MM.1S (cell line): ENCODE data around the gene PPP1R3G.
"Not testable (repeated sequence)": the region's sequence is repeated elsewhere in the genome, so short reads cannot be mapped to it uniquely, and the experiment has no call there.

Source experiments
- DNase-seq: peaks from one replicate; pipeline ENCODE4 v3.0.0-alpha.2; 2015
- H2AFZ ChIP-seq: fragments of 300-600 bp; sonication (generic); 2 replicates; pipeline ENCODE4 v1.6.0; 2016; ENCODE audit warnings: antibody characterized with exemption, low read length
- H3F3A ChIP-seq: fragments of 300-600 bp; sonication (generic); 2 replicates; pipeline ENCODE4 v1.6.1; 2016; ENCODE audit warnings: mild to moderate bottlenecking, antibody characterized with exemption, low read length, moderate library complexity, mixed read lengths; ENCODE audit not compliant: insufficient read depth
- H3K27ac ChIP-seq: fragments of 300-600 bp; sonication (generic); 2 replicates; pipeline ENCODE4 v1.5.1; 2016; ENCODE audit warnings: mild to moderate bottlenecking, low read length
- H3K27me3 ChIP-seq: fragments of 300-600 bp; sonication (generic); replicated peaks from 2 replicates; pipeline ENCODE4 v1.6.0; 2016; ENCODE audit warnings: low read length; ENCODE audit not compliant: insufficient read depth
- H3K36me3 ChIP-seq: fragments of 300-600 bp; sonication (generic); replicated peaks from 2 replicates; pipeline ENCODE4 v1.6.1; 2016; ENCODE audit warnings: mild to moderate bottlenecking, low read length, mixed read lengths; ENCODE audit not compliant: insufficient read depth
- H3K4me1 ChIP-seq: fragments of 300-600 bp; sonication (generic); 2 replicates; pipeline ENCODE4 v1.6.1; 2016; ENCODE audit warnings: low read length, mixed read lengths
- H3K4me2 ChIP-seq: fragments of 300-600 bp; sonication (generic); 2 replicates; pipeline ENCODE4 v1.6.0; 2016; ENCODE audit warnings: low read depth, low read length
- H3K4me3 ChIP-seq: fragments of 300-600 bp; sonication (generic); 2 replicates; pipeline ENCODE4 v1.5.1; 2016; ENCODE audit warnings: low read length, mixed read lengths
- H3K79me2 ChIP-seq: fragments of 300-600 bp; sonication (generic); 2 replicates; pipeline ENCODE4 v1.6.1; 2016; ENCODE audit warnings: mixed run types, low read length, mixed read lengths
- H3K9ac ChIP-seq: fragments of 300-600 bp; sonication (generic); 2 replicates; pipeline ENCODE4 v1.6.1; 2016; ENCODE audit warnings: low read length, mixed read lengths
- H3K9me2 ChIP-seq: fragments of 300-600 bp; sonication (generic); replicated peaks from 2 replicates; pipeline ENCODE4 v1.6.1; 2016; ENCODE audit warnings: mild to moderate bottlenecking, low read length, mixed read lengths; ENCODE audit not compliant: insufficient read depth
- H3K9me3 ChIP-seq: fragments of 300-600 bp; sonication (generic); replicated peaks from 2 replicates; pipeline ENCODE4 v1.6.1; 2016; ENCODE audit warnings: mild to moderate bottlenecking, low read length, mixed read lengths; ENCODE audit not compliant: insufficient read depth
- H4K20me1 ChIP-seq: fragments of 300-600 bp; sonication (generic); 2 replicates; pipeline ENCODE4 v1.6.1; 2016; ENCODE audit warnings: mild to moderate bottlenecking, low read length, moderate library complexity, mixed read lengths; ENCODE audit not compliant: insufficient read depth
- CTCF ChIP-seq: fragments of 300-600 bp; sonication (generic); IDR thresholded peaks from 2 replicates; pipeline ENCODE4 v1.5.1; 2016; ENCODE audit warnings: antibody characterized with exemption, low read length, mixed read lengths
- EZH2 ChIP-seq: fragments of 300-600 bp; sonication (generic); optimal IDR thresholded peaks from 2 replicates; pipeline ENCODE3; 2017; ENCODE audit warnings: low read depth, mild to moderate bottlenecking, antibody characterized with exemption, low read length, mixed read lengths
- EZH2phosphoT487 ChIP-seq: fragments of 300-600 bp; sonication (generic); IDR thresholded peaks from 2 replicates; pipeline ENCODE4 v1.6.1; 2018; ENCODE audit warnings: antibody characterized with exemption, low read length

Gene PPP1R3G

GRCh38 chr6:5116243-5116991 is 31.3 kb downstream of the PPP1R3G start:
- Histone ChIP-seq H3K36me3 (no peaks in the 10 kb centered on the region), H3K9me3 (no peaks in the 10 kb centered on the region), H3K4me3 (no peak overlapping the region), H3K27ac (no peak overlapping the region), H3K79me2 (no peaks in the 10 kb centered on the region), H3K9ac (no peak overlapping the region), H3F3A (no peaks in the 10 kb centered on the region), H3K4me1 (no peaks in the 10 kb centered on the region), H3K4me2 (no peak overlapping the region), H3K27me3 (no peaks in the 10 kb centered on the region), H4K20me1 (no peaks in the 10 kb centered on the region), H2AFZ (no peak overlapping the region), H3K9me2 (no peaks in the 10 kb centered on the region)
- TF ChIP-seq EZH2 (no peak), CTCF (no peak), EZH2phosphoT487 (no peak)
- no peak for DNase-seq

- no peak overlapping the region for H3K27ac ChIP-seq
- no peaks in the 10 kb centered on the region for H3K36me3 ChIP-seq
- TF ChIP-seq EZH2 (no peak), CTCF (no peak), EZH2phosphoT487 (no peak)
- H3K79me2 ChIP-seq: no peaks in the 10 kb centered on the region
- no peaks in the 10 kb centered on the region for H3K9me2 ChIP-seq
- no peak overlapping the region for H2AFZ ChIP-seq
- no peak overlapping the region for H3K4me2 ChIP-seq
- no peak for DNase-seq
- H4K20me1 ChIP-seq: no peaks in the 10 kb centered on the region
- H3K9ac ChIP-seq: no peak overlapping the region
- no peaks in the 10 kb centered on the region for H3K4me1 ChIP-seq
- no peaks in the 10 kb centered on the region for H3K27me3 ChIP-seq
- no peaks in the 10 kb centered on the region for H3F3A ChIP-seq
- H3K9me3 ChIP-seq: no peaks in the 10 kb centered on the region
- no peak overlapping the region for H3K4me3 ChIP-seq
Observed at GRCh38 chr6:5119090-5119951, 34.2 kb downstream of the PPP1R3G start.

GRCh38 chr6:5120011-5120410 is 34.9 kb downstream of the PPP1R3G start:
- DNase-seq: no peak
- H2AFZ ChIP-seq: no peak overlapping the region
- no peaks in the 10 kb centered on the region for H3K9me2 ChIP-seq
- H3K4me1 ChIP-seq: no peaks in the 10 kb centered on the region
- no peak overlapping the region for H3K4me2 ChIP-seq
- H3K9ac ChIP-seq: no peak overlapping the region
- H3K9me3 ChIP-seq: no peaks in the 10 kb centered on the region
- no peak overlapping the region for H3K4me3 ChIP-seq
- no peak overlapping the region for H3K27ac ChIP-seq
- H4K20me1 ChIP-seq: no peaks in the 10 kb centered on the region
- no peaks in the 10 kb centered on the region for H3K36me3 ChIP-seq
- no peaks in the 10 kb centered on the region for H3K27me3 ChIP-seq
- no peak for TF ChIP-seq CTCF
- H3K79me2 ChIP-seq: no peaks in the 10 kb centered on the region
- no peaks in the 10 kb centered on the region for H3F3A ChIP-seq

GRCh38 chr6:5120543-5120942 is 35.4 kb downstream of the PPP1R3G start:
- not testable (repeated sequence) for H3K4me1 ChIP-seq, DNase-seq, H3K4me3 ChIP-seq, H3K4me2 ChIP-seq, H3K9ac ChIP-seq, H3F3A ChIP-seq, H3K27me3 ChIP-seq, H3K27ac ChIP-seq, H3K9me3 ChIP-seq, H2AFZ ChIP-seq, H3K79me2 ChIP-seq, H3K9me2 ChIP-seq, H4K20me1 ChIP-seq, H3K36me3 ChIP-seq
